HG02840 (cell line): ENCODE results near the gene NOS1AP.

Experiments
- ATAC-seq: cut with Tn5 transposase; IDR thresholded peaks from one replicate; pipeline ENCODE4 v1.9.1; 2021; ENCODE audit warnings: mild to moderate bottlenecking, moderate library complexity, moderate number of reproducible peaks; ENCODE audit not compliant: unreplicated experiment, low FRiP score

The NOS1AP gene

DNA sequence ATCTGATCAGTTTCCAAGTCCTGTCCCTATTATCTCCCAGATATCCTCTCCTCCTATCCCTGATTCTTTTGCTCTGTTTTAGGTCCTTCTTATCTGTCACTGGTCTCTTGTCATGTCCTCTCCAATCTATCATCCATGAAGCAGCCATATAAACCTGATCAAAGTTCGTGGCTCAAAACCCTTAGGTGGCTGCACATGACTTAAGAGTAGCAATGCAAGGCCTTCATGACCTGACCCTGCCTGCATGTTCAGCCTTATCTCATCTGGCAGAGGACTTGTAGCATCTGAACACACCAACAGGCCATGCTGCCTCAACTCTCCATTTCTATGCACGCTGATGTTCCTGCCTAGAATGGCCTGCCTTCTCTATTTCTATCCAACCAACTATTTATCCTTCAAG lies 65.2 kb downstream of the NOS1AP start:
- no peak for ATAC-seq

DNA sequence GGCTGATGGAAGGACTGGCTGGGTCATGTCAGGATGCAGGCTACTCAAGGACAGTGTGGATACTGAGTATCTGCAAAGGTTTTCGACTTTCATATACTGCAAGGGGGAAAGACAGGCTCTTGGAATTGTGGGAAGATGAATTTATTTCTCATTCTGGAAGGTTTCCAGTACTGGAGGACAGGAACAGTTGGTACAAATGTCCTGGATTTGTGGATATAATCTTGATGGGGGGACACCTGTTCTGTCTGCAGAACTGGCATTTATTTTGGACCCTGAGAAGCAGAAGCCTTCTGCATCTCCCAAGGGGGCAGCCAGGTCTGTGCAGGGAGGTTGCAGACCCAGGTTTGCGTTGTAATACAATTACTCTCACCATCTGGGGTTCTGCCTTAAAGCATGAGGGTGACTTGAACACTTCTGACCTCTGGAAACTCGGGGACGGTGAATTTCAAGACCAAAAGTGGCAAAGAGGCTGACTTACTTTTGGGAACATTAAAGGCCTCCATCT lies 65.8 kb downstream of the NOS1AP start:
- no peak for ATAC-seq

DNA sequence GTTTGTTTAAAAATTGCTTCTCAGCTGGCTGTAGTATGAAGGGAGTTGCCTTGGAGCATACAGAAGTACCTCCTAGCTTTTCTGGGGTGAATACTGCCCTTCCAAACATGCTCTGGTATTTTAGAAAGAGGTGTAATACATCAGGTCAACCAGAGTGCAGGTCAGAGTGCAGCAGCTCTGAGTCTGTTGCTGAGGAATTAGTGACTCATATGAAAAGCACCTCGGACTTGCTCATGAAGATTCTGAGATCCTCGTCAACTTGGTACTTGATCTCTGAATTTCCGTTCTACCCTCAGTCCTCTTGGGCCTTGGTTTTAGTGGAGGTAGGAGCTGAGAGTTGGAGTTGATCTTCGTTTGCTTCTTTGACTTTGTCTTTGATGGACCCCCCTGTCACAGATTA lies 67.3 kb downstream of the NOS1AP start:
- ATAC-seq, result no peak

DNA sequence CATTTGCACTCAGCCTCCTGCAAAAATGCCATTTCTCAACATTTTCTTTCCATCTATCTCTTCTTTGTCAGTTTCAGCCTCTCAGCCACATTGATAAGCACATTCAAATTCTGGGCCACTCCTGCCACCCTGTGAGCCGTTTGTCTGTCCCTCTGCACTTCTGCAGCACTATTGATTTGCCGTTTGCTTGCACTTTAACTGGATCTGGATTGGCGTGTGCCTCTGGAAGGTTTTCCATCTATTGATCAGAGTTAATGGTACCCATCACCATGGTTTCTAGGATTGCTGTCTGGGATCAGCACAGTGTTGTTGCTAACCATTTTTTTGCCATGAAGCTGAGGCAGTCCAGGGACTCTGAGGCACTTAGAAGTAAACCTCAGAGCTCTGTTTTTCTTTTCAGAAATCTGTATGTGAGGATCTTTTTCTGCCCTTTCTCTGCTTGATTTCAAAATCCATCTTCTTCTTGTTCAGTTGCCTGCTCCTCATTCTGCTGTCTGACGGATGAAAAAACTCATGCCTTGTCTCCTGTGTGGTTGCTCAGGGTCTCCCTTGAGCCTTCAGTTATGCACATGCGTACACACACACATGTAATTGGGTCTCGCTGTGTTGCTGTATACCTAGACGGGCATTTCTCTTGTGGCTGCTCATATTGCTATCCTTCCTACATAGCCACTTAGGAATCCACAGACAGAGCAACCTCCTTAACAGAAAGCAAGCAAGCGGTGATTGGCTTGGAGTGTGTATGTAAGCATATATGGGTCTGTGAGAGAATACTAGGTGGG lies 67.9 kb downstream of the NOS1AP start:
- no peak for ATAC-seq

DNA sequence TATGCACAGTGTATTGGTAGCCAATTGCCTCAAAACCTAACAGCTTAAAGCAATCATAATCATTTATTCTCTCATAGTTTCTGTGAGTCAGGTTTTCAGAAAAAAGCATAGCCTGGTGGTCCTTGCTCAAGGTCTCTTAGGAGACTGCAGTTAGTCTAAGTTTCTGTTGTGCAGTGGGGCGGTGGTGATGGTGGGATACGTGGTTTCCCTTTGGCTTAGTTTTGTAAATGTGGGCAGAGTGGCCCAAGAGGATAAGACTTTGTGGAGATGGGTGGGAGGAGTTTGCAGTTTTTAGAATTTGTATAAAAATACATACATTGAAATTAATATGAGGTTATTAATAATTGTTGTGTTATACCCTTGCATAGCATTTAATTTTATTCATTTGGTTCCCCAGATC lies 68.6 kb downstream of the NOS1AP start:
- ATAC-seq, result no peak

DNA sequence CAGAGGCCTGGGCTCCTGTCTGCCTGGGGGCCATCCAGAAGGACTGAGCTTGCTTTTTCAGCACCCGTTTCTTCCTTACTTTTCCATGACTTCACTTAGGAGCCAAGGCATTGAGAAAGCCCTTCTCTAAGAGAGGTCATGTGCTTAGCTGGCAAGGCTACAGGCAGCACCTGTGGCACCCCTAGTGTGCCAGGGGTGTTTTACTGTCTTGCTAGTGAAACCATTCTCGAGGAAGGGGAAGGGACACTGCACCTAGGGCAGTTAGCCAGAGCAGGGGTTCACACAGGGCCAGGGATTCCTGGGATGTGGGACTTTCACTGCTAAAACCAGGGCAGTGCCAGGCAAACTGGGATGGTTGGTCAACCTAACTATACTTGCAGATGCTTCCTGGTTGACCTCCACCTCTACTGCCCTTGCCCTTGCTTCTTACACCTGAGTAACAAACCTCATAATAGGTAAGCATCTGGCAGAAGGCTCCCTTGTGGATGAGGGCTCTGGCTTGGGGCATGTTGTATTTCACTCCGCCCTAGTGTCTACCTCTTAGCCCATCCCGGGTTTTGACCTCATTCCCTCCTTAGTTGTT lies 69.2 kb downstream of the NOS1AP start:
- no peak for ATAC-seq

DNA sequence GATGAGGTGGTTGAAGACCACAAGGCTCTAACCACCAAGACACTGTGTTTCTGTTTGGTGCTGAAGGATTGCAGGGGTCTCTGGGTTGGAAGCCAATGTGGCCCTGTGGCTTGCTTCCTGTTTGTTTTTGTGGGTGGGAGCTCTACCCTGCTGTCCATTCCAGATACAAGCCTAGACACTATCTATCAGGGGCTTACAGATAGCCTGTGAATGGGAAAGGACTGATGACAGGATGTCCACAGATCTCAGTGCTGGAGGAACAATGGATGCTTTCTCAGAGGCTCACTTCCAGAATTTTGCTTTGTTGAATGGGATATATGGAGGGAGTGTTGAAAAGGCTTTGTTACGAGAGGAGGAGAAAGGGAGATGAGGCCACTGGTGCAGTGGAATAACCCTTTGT lies 69.7 kb downstream of the NOS1AP start:
- no peak for ATAC-seq

DNA sequence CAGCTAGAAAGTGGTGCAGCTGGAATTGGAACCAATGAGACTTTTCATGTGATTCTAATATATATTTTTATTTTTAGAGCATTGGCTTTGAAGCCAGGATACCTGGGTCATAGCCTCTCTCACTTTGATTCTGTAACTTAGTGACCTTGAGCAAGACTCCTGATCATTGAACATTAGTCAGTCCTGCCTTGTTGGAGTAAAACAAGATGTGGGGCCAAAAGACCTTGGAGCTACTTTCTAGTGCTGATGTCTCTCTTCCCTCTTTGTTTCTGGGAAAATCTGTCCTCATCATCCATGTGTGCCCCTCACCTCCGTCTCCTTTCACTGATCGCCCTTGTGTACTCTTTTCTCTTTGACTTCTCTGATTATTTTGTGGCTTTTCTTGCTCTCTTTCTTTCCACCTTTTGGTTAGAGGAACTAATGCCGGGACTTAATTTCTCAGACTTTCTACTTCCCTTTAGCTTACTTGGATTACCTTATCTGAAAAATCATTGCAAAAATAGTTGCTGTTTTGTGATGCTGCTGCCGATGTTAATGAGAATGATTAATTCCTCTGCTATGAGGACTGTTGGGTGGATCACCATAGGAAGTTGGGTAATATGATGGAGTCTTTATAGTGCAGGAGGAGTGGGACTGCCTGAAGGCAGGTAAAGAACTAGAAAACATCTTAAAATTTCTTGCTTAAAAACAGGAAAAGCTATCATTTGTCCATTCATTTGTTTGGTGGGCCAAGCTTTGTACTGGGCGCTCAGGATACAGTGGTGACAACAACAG lies 72.0 kb downstream of the NOS1AP start:
- ATAC-seq, result no peak

DNA sequence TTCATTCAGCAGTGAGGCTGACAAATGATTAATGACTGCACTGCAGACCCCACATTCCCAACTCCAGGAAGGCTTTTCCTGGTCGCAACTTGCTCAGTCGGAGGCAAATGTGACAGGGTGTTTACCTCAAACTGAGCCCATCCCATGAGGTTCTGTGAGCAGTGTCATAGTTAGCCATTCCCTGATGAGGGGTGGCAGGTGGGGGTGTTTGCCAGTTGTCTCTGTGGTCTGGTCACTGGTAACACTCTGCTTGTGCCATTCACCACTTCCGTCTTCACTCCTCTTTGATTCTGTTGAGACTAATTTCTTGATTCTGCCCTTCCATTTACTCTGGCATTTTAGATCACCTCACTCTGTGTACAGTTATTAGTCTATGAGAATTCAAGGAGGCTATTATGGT lies 73.5 kb downstream of the NOS1AP start:
- ATAC-seq, result no peak

DNA sequence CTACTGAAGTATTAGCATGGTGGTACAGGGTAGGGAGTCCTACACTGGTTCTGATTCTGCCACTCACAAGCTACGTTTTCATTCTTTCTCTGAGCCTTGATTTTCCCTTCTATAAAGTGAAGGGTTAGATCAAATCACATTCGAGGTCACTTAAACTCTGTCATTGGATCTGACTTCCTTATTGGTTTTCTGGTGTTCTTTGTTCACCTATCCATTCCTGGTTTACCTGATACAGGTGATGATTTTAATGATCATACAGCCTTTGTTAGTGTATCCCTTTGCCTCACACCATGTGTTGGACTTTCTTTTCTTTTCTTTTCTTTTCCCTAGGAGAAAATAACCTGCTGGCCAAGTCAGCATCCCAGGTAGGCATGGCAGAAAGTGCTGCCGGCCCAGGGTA lies 74.8 kb downstream of the NOS1AP start:
- ATAC-seq, result no peak

DNA sequence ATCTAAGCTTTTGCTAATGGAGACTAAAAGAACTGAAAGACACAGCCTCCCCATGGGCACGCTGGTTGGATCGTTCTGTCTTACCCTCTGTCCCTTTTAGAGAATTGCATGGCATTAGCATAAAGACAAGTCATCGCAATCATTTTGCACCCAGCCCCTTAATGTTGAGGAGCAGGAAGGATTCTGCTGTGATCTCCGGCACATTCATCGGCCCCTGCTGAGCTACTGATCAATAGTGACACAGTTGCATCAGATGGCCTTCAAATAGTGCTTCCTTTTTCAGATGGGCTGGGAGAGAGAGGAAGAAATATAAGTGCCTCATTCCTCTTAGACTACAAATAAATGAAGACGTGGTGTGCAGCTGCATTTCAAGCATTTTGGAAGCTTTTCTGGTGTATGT lies 75.4 kb downstream of the NOS1AP start:
- ATAC-seq, result no peak

DNA sequence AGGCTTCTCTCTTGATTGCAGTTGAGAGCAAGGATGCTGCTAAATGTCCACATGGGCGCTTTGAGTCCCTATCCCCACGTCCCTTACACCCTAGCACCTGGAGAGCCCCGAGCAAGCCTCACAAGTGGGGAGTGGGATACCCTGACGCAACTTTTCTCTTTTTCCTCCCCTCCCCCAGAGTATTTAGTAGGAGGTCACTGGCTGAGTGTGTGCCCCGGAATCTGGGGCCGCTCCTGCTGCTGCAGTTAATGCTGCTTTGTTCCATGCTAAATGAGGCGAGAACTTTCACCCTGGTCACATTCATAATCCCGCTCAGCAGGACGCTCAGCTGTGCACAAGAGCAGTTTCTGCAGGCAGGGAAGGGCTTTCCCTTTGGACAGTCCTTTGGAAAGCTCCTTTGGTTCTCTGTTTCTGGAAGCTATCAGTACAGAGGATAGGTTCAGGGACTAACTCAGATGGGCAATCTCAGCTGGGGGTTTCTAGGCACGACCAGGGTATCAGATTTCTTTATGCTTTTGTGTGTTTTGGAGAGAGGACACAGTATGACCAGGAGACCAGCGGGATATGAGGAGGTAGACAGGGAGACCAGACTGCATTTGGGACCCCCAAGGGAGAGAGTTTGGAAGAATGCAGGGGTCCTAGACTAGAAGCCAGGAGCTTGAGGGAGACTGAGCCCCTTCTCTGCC lies 75.9 kb downstream of the NOS1AP start:
- no peak for ATAC-seq

DNA sequence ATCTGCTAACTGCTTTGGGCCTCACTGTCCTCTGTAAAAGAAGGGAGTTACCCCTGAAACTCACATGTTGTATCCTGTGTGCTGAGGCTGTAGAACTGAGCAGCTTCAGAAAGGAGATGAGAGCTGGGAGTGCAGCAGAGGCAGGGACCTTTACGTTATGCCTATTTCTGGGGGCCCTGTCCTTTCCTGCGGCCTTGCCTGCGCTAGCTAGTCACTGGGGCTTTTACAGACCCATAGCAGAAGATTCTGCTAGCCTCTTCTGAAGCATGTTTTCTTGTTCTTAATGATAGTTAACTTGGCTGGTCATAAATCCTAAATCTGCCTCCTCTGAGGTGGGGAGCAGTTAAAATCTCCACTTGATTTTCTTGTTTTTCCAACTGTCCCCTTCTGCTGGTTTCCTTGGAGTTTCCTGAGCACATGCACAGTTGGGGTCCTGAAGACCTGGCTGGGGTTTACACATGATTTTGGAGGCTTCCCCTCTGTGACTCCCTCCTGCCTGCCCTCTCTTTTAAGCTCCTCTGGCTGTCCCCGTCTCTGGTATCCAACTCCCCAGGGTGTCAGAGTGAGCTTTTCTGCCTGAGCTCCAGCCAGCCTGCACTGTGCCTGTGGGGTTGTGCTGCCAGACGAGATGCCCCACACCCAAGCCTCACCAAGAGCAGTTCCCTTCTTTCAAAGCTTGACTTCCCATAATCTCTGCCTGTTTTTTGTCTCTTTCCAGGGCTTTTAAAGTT lies 76.6 kb downstream of the NOS1AP start:
- ATAC-seq, result no peak

DNA sequence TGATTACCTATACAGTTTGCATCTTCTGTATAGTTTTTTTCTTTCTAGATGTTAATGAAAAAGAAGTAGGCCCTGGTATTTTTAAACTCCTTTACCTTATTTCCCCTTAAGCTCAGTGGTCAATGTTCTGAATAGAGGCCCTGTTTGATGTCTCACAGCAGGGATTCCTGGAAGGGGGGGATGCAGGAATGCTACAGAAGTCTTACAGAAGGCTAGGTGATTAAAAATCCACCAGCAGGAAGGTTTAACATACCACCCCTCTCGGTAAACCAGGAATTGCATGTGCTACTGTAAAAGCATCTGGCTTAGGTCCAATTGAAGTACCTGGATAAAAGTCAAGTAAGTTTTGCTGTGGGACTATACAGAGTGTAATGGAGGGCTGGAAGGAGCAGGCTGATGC lies 78.3 kb downstream of the NOS1AP start:
- no peak for ATAC-seq

DNA sequence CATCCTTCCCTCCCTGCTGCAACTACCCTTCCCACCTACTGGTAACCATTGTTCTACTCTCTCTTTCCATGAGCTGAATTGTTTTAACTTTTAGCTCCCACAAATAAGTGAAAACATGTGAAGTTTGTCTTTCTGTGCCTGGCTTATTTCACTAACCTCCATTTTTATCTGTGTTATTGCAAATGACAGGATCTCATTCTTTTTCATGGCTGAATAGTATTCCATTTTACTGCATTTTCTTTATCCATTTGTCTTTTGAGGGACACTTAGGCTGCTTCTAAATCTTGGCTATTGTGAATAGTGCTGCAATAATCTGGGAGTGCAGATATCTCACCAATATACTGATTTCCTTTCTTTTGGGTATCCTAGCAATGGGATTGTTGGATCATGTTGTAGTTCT lies 80.6 kb downstream of the NOS1AP start:
- ATAC-seq, result no peak

DNA sequence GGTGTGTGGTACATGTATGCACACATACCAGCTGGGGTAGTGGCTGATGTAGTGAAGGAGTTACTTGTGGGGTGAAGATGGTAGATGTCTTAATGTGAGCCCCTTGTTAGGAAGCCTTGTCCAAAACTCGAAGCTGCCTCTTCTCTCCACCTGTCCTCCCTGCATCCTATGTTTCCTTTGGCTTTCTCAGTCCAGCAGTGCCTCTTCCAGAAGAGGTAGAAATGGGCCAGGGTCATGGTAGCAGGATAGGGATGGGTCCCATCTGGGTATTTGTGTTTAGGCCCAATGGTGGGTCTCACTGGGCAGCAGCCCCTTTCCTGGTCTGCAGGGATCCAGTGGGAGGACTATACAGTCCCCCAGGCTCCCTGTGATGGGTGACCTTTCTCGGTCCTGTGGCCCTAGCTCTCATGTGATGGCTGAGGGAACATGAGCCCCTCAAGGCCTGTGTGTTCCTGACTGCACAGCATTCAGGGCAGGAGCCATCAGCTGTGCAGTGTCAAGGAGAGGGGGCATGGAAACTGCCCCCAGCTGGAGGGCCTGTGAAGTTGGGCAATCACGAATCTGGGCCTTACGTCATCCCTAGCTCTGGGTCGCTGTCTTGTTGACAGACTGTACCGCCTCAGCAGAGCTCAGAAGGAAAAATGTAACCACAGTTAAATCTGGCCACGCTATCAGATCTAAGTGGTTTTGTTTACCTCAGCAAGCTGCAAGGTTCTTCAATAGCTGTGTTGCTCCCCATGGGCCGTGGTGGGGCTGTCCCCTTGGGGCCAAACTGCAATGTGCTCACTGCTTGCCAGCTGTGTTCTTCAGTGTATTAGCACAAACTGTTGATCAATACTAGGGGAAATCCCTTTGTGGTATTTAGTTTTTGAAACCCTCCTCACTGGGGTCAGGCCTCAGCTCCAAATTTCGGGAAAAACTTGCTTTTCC lies 82.7 kb downstream of the NOS1AP start:
- peak; percentile 77 for ATAC-seq

DNA sequence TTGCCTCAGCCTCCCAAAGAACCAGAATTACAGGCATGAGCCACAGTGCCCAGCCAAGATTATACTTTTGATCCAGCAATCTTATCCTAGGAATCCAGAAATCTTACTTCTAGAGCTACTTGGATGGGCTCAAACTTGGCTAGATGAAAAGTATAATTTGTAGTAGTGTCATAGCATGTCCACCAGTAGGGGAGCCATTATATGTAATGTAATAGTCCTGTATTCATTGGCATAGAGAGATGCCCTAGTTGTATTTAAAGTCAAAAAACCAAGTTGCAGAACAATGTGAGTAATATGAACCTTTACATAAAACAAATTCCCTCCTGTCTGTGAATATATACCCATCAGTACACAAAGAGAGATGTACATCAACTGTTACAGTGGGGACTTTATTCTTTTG lies 83.9 kb downstream of the NOS1AP start:
- no peak for ATAC-seq

DNA sequence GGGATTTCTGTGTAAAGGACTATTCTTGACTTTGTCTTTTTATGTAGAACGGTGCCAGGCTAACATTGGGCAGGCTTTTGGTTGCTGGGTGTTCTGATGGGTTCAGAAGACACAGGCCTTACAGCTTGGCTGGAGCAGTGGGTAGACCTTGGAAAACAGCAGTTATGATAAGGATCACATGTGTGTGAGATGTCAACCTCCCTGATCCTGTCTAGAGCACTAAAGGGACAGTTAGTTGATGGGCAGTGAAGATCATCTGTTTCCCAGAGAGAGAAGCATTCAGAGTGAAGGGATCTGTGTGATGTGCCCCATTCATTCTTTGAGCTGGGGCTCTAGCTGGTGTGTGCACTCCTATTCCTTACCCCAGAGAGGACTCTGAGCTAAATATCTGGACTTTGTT lies 88.0 kb downstream of the NOS1AP start:
- ATAC-seq, result no peak

DNA sequence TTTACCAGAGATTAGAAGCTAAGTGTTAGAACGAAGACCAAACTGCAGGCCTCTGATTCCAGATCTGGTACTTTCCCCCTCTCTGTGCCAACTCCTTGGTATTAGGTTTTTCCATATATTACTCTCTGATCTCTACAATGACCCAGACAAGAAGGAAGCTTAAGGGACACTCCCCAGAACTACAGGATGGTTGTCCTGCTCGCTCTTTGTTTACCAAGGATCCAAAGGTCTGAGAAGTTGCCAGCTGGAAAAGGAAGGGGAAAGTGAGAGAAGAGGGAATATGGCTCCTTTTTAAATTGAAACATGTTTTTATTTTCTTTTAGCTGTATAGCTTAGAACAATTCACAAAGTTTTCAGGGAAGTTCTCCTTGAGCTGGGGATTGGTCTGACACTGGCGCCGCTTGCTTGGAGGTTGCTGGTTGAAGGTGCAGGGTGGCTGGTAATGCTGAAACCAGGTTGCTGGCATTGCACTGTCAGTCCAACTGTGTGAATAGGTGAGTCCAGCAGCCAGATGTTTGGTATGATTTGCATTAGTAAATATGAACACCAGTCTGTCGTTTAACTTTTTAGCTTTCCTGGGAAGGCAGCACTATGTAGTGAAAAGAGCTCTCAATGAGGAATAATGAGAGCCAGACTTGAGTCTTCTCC lies 89.3 kb downstream of the NOS1AP start:
- no peak for ATAC-seq
